SK-N-MC (cell line): ENCODE data around the gene MED27.

Experiments used
- EZH2 ChIP-seq: fragments of 200-600 bp; sonication (generic); IDR thresholded peaks from one replicate; pipeline ENCODE4 v1.6.1; 2017; ENCODE audit warnings: antibody characterized with exemption
- FOXP2 ChIP-seq: optimal IDR thresholded peaks from 2 replicates; pipeline ENCODE3; 2011; ENCODE audit warnings: mild to moderate bottlenecking, moderate library complexity; ENCODE audit not compliant: insufficient read depth; ENCODE audit errors: extremely low read length, control extremely low read depth
- POLR2AphosphoS5 ChIP-seq: IDR thresholded peaks from 2 replicates; pipeline ENCODE4 v1.6.1; 2012; ENCODE audit warnings: mild to moderate bottlenecking, low read depth, low read length, borderline replicate concordance

- TF ChIP-seq POLR2AphosphoS5 = no peak
- no peak for TF ChIP-seq EZH2
- no peak for TF ChIP-seq FOXP2
Observed at GRCh38 chr9:132078699-132079356, 839 bp downstream of the MED27 start.
